DLD1 (cell line): ENCODE data around the gene KCNJ10.

Experiments used
- in situ Hi-C: cut with HindIII; loops from 2 replicates; pipeline ENCODE4 v1.10.0; 2017; ENCODE audit warnings: low sequenced_read_pairs

KCNJ10 gene

DNA sequence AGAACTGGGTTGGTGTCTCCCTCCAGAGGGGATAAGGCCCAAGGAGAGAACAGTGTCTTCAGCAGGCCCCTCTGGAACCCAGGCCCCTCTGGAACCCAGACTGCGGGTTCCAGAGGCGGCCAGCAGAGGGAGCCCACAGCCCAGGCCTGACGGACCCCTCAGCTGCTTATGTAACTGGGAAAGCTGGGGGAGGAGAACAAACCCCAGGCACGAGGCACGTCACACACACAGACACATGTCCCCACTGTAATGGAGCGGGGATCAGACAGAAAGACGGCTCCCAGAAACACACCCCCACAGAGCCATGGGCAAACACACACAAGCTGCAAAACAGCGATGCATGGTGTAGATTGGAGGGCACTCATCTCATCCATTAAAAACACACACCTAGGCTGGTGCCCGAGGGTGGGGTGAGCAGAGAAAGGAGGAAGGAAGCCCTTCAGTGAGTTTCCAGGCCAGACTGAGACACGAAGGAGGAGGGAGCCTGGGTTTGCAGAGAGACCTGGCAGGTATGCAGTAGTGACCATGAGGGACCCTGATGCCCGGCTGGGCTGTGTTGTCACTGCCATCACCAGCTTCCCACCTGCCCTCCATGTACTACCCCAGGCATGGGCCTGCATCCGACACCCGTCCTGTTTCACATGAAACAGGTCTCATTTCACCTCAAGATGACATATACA is 31.2 kb upstream of the KCNJ10 start:
- in situ Hi-C loops: loop anchor here (10.0 kb wide), 1 partner anchor 544 kb away; the partner anchor contains the start of gene SLAMF1

DNA sequence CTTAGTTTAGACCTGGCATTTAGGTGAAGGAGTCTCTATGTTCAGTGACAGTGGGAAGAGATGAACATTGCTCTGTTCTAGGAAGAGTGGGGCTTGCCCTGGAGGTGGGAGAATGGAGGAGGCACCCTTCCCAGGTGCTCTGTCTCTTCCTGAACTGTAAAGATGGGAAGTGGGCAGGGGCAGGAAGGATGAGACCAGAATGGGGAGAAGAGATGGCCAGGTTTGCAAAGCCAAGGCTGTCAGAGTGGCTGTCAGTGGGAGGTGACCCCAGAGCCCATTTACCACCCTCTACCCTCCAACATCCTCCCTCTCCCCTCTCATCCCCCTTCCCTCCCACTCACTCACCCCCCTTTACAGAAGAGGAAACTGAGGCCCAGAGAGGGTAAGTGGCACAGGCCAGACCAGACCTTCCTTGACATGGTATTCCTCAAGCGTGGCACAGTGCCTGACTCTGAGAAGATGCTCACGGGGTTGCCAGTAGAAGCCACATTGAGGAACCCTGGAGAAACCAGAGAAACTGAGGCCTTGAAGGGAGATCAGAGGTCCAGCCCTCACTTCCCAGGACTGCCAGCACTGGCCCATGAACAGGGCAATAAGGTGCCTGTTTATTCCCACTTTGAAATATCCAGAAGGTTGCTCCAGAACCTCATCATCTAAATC is 29.9 kb upstream of the KCNJ10 start:
- in situ Hi-C loops: loop anchor here (10.0 kb wide), 1 partner anchor 545 kb away; the partner anchor contains the start of gene SLAMF1

DNA sequence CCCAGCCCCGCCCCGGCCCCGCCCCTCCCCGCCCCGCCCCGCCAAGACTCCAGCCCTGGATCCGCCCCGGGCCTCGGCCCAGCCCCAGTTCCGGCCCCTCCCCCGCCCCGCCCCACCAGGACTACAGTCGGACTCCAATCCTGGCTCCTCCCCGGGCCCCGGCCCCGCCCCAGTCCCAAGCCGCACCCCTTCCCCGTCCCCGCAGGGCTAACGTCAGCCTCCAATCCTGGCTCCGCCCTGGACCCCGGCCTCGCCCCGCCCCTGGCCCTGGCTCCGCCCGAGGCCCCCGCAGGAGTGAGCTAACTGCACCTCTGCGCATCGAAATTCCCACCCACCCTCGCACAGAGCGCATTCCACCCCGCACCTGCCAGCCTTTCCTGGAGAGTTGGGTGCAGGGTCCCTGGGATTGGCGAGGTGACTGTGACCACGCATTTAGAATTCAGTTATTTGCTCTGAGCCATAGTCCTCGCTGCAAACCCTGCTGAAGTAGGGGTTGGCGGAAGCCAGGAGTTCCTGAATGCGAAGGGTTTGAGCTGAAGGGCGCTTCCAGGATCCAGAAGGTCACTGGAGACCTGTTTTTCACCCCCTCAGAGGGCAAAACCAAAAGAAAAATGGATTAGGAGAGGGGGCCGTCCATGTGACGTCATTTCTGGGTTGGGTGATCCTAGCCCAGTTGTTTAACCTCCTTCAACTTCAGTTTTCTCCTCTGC is 29.0 kb upstream of the KCNJ10 start:
- in situ Hi-C loops: no loop called here

DNA sequence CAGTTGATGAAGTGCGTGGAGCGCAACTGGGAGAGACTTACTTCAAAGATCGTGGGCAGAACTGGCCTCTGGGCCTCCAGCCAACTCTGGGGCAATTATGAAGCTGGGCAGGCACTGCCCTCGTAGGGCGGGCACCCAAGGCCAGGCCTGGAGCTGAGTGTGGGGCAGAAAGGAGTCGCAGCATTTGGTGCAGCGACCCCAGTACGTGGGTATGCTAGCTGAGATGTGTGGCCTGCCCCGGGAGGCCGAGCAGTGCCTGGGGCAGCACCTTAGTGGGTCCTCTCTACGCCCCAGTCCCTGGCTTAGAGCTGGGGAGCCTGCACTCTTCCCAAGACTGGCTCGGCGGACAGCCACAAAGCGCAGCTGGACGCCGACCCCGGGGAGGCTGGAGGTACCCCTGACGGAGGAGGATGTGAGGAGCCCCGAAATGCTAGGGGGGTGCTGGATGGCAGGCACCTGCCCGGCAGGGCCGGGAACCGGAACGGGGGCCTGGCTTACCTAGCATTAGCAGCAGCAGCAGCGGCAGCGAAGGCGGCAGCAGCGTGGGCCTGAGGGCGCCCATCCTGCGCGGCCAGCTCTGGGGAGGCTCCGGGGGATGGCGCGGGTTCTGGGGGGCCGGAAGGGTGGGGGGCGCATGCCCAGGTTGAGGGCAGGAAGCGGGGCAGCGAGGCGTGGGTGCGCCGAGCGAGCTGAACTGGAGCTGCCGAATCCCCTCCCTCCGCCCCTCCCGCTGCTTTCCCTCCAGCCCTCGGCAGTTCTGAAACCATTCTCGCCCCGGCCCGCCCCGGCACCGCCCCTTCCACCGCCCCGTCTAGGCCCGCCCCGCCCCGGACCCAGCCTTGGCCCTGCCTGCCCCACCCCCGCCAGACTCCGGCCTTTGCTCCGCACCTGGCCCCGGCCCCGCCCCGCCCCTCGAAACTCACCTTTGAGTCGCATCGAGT is 28.2 kb upstream of the KCNJ10 start, which contains the start of gene IGSF8:
Gene IGSF8, minus strand, starts transcription at position 709 of the 941 bp plus-strand sequence. Its CDS starts 147 bp downstream, at position 562.
- in situ Hi-C loops: no loop called here

DNA sequence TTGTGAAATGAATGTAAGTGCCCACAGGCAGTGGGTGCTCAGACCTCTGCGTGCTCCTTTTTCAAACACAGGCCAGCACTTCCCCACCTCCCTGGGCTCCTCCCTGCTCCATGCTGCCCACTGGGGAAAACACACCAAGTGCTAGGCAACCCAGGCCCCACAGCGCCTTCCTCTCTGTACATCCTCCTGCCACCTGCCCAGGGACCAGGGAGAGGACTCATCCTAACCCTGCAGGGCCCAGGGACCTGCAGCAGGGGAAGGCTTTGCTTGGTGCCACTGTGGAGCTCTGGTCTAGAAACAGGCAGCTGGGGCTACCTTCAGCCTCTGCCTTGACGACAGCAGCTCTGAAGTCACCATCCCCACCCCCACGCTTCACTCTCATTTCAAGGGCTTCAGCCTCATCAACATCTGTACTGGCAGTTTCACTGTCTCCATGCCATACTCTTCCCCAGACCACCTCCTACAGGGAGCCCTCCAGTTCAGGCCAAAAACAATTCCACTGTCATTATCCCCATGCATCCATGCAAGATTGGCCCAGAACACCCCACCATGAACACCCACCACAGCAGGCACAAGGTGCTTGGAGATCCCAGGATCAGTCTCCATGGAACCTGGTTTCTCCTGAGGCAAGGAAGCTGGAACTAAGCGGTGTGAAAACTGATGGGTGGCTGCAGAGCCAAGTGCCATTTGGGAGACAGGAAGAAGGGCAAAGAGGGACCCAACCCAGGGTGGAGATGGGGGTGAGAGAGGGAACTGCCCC is 27.4 kb upstream of the KCNJ10 start:
- in situ Hi-C loops: no loop called here

DNA sequence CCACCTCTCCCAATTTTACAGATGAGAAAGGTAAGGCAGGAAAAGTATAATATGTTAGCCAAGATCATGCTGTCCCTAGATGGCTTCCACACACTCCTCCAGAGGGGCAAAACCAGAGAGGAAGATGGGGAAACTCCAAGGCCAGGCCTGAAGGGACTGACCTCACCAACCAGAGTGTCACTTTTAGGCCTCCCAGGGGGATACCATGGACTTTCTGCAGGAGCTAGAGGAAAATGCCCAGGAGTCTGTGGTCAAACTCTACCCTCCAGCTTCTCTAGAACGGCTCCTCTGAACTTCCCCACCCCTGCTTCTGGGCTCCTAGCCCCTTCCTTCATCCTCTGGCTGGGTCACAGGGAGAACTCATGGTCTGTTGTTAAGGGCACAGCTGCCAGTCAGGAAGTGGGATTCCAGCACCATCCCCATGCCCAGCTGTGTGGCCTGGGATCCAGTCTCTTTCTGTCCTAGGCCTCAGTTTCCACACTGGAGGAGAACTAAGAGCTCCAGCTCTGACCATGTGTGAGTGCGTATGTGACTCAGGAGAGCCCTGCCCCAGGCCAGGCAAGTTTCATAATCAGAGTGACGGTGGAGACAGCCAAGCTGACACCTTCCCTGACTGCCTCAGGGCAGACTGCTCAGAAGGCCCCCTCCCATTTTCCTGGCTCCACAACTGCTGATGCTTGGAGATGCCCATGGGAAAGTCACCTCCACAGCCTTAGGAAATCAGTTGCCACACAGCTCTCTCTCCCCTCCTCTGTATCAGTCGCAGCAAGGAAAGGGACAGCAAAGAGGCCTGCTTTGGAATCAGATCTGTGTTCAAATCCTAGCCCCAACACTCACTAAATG is 26.5 kb upstream of the KCNJ10 start:
- in situ Hi-C loops: no loop called here

DNA sequence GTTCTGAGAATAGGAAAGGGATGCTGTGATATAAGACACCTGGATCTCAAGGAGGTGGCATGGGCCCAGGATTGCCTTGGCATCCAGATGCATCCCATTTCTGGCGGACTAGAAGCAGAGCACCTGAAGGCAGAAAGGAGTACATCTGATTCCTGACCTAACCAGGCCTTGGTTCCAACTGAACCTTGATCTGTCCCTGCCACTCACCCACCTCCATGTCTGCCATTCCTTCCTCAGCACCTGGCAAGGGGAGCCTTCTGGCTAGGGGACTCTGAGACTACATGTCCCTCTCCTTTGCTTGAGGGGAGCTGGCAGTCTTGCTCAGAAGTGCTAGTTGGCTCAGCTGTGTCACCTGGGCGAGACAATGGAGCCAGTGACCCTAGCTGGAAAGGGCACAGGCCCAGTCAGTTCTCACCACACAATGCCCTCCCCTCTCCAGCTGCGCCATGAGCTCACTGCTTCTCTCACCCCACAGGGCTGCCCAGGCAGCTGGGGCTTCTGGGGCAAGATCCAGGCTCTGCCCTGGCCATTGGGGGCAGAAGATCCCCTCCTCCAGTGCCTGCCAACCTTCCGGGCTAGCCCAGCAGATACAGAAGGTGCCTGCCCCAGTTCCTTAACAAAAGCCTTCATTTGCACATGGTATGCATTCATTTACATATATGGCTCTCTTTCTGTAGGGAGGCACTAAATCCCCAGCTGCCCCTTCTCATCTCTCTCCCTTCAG is 25.6 kb upstream of the KCNJ10 start:
- in situ Hi-C loops: no loop called here

DNA sequence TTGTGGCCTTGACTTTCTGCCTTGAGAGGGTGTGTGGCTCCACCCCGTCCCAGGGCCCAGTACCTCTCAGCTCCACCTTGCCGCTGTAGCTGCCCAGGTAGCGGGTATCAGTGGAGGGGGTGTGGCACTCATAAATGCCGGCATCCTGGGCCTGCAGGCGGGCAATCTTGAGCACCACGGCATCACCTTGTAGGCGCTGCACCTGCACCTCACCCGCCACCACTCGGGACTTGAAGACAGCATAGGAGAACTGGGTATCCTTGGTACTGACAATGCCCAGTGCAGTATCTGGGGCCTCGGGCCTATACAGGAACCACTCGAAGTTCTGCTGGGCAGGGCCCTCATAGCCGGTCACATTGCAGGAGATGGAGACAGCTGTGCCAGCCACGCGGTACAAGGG is 24.8 kb upstream of the KCNJ10 start:
- in situ Hi-C loops: no loop called here

DNA sequence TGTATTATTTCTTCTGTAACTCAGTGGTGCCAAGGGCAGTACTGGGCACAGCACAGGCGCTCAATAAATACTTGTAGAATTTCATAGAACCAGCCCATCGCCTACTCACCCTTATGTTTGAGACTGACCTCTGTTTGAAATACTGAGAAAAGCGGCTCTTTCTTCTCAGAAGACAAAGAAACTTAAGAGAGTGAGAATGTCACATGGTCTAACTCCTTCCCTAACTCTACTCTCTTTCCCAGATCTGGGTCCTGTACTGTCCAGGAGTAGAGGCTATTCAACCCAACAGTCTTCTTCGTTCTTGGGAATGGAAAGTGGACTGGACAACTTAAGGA is 24.3 kb upstream of the KCNJ10 start:
- in situ Hi-C loops: no loop called here

DNA sequence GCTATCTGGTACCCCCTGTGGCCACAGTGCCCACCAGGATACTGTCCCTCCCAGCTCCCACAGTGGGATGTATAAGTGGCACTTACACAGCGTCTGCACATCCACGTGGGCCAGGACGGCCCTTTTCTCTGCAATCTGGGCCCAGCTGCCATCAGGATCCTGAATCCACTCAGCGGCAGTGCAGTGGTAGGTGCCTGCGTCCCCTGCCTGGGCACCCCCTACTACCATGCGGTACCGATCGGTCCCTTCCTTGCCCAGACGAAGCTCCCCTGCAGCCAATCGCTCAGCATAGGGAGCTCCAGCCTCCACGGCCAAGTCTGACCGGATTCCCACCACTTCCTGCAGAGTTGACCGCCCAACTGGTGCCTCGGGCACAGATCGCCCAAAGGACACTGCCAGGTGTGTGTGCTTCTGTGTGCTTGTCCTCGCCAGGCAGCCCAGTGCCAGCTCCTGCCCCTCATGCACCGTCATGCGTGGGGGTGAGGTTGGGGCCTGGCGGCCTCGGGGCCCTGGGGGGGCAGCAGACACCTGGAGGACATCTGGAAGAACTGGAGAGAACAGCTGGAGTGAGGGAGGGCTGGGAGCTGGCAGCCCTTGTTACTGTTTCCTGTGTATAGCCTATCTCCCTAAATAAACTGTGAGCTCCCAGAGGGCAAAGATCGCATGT is 23.8 kb upstream of the KCNJ10 start:
- in situ Hi-C loops: no loop called here

DNA sequence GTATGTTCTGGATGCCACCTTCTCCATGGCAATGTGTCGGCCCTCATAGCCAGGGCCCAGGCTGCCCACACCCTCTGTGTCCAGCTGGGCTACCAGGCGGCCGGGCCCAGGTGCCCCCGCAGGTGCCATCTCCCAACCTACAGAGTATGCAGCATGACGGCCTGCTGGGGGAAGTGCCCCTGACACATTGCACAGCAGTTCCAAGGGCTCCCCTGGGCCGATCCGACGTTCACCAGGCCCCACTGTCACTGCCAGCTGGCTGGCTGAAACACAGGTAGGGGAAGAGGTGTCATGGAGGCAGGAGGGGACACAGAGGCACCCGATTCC is 23.1 kb upstream of the KCNJ10 start:
- in situ Hi-C loops: no loop called here

DNA sequence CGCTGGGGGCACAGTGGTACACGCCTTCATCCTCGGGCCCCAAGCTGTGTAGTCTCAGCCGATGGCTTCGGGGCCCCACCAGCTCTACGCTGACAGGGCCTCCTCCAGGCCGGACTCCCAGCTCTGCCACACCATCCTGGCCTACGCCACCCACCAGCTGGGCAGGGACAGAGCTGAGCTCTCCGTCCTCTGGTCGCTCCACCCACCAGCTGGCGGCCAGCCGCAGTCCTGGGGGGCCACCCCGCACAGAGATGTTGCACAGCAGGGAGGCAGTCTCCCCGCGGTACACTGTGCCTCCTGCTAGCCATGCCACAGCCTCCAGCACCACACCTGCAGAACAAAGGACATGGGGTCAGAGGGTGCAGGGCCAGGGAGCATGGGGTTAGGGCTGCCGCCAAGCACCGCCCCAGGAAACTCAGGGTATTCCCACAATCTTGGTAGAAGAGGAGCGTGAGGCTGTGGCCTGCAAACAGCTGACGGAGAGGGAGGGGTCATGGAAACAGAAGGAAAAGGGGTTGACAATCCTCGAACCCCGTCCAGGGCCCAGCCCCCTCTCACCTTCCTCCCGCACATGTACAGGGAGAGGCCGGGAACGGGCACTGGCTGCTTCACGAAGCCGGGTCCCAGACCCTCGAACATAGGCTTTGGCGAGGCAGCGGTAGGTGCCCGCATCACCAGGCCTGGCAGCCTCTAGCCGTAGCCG is 22.6 kb upstream of the KCNJ10 start:
- in situ Hi-C loops: no loop called here

DNA sequence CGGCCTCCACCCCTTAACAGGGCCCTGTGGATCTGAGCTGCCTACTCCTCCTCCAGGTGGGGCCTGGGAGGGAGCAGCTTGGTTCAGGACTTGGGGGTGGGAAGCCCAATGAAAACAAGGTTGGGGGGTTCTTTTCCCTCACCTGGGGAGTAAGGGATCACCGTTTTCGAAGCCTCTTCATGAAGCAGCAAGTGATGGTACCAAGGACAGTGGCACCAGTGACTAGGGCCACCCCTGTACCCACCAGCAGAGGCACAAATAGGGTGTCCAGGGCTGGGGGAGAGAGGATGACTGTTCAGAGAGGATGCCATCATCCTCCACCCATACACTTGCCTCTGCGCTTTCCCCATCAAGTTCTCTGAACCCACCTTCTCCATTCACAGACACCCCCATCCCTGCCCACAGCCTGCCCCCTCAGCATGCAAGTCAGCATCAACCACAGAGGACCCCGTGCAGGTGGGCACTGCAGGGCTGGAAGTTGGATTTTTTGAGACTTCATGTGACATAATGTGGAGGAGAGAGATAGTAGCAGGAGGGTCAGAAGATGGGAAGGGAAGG is 21.8 kb upstream of the KCNJ10 start:
- in situ Hi-C loops: no loop called here

DNA sequence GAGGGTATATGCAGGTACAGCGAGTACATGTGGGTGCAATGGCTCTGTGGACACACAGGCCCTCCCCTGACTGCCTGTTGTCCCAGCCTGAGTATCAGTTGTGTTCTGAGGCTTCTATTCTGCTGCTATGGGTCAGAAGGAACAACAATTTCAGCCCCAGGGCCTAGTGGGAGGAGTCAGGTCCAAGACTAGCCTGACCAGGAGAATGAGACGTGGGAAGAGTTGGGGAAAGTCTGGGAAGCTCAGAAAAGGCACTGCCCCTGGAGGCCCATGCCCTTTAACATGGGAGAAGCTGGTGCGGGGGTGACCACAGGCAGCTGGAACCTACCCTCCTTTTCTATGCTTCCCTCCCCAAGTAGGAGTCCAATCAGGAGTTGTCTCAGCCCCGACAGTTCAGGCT is 20.8 kb upstream of the KCNJ10 start:
- in situ Hi-C loops: no loop called here

DNA sequence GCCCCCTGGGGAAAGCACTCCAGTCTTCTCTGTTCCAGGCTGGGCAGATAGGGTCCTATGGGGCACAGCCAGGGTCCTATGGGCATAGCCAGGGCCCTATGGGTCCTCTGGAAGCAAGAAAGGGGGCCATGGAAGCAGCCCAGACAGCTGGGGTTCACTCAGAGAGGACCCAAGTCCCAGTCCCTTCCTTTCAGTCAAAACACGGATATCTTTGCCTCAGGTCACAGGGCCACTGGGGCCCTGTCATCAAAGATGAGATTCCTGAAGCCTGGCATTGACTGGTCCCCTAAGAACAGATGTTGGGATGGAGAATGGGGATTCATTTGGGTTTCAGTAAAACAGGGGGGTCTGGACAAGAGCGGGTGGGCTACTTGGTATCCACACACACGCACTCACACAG is 19.9 kb upstream of the KCNJ10 start:
- in situ Hi-C loops: no loop called here

DNA sequence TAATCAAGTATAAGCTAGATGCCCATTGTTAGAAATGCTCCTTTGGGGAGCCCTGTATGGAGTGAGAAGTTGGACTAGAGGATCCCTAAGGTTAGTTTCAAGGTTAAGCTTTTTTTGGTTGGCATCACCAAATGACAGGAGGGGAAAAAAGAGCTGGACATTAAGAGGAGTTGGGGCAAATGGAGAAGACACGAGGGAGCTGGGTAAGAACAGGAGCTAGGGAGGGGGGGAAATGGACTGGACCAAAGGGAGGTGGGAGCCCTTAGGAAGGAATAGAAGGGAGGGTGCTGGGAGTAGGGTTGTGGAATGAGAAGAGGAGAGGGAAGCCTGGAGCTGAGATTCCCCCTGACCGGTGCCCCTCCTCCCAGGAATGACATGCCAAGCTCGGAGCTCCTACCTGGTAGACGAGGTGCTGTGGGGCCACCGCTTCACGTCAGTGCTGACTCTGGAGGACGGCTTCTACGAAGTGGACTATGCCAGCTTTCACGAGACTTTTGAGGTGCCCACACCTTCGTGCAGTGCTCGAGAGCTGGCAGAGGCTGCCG is 17.2 kb upstream of the KCNJ10 start:
- in situ Hi-C loops: no loop called here

DNA sequence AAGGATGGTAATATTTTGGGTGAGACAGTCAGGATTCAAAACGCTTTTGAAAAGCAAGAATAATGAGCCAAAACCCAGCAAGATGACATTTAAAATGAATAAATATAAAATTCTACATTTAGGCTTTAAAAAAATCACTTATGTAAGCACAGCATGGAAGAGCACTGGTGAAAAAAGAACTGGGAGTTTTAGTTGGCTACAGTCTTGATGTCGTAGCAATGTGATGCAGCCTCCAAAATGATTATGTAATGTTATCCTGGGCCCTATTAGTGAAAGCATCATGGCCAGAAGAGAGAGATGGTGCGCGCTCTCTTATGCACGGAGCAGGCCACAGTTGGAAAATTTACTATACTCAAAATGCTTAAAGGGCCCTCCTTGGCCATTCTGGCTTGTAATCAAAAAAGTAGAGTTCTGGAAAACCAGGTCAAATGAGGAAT is 16.5 kb upstream of the KCNJ10 start:
- in situ Hi-C loops: no loop called here
